Bronchial epithelial cell (primary cell): ENCODE results near the gene STARD13. TPM values are rescaled to one million over a fixed set of nuclear protein-coding genes. Genes with fewer than 3 reads are reported as not detected.

Source experiments
- DNase-seq: peaks from one replicate; pipeline ENCODE4 v3.0.0-alpha.2; 2010; ENCODE audit warnings: low read depth
- FAIRE-seq: peaks from 2 replicates; lab custom pipeline; 2011; peaks lifted over from hg19 to GRCh38; lab: Jason Lieb, UNC
- H3K27me3 ChIP-seq: 2 replicates; pipeline ENCODE4 v1.5.1; 2011; ENCODE audit warnings: low read length; ENCODE audit not compliant: control insufficient read depth, insufficient read depth
- H3K36me3 ChIP-seq: 2 replicates; pipeline ENCODE4 v1.5.1; 2011; ENCODE audit warnings: low read length; ENCODE audit not compliant: control insufficient read depth, insufficient read depth
- H3K4me3 ChIP-seq: 2 replicates; pipeline ENCODE4 v1.5.1; 2011; ENCODE audit warnings: mild to moderate bottlenecking, low read depth, low read length, control low read depth
- CTCF ChIP-seq: IDR thresholded peaks from 2 replicates; pipeline ENCODE4 v1.5.1; 2011; ENCODE audit warnings: mild to moderate bottlenecking, moderate library complexity, low read length, control low read depth, inconsistent platforms; ENCODE audit not compliant: insufficient read depth, severe bottlenecking
- total RNA-seq: library from RNA; depleted of rRNA; stranded (reverse); fragments of >200 nt; gene quantifications from 2 replicates; pipeline ENCODE4 v1.2.1, GENCODE V29; 2014

The STARD13 gene
- total RNA-seq, 1 donor from 2014 or later = 2.1 TPM

GRCh38 chr13:33321686-33322542 lies 36.4 kb upstream of the STARD13 start:
- no peaks in the 10 kb centered on the region for H3K36me3 ChIP-seq
- DNase-seq (no peak), FAIRE-seq (no peak)
- no peak for TF ChIP-seq CTCF
- no peaks in the 10 kb centered on the region for H3K27me3 ChIP-seq
- H3K4me3 ChIP-seq = no peak overlapping the region

- no peaks in the 10 kb centered on the region for H3K27me3 ChIP-seq
- no peak overlapping the region for H3K4me3 ChIP-seq
- FAIRE-seq = no peak
- no peak for TF ChIP-seq CTCF
- no peak for DNase-seq
- no peaks in the 10 kb centered on the region for H3K36me3 ChIP-seq
Measured at GRCh38 chr13:33319859-33320258, 34.3 kb upstream of the STARD13 start.

GRCh38 chr13:33318744-33319143 lies 33.2 kb upstream of the STARD13 start:
- DNase-seq (peak; percentile 9), FAIRE-seq (no peak)
- Histone ChIP-seq H3K27me3 (no peaks in the 10 kb centered on the region), H3K4me3 (no peak overlapping the region), H3K36me3 (no peaks in the 10 kb centered on the region)
- TF ChIP-seq CTCF = no peak

GRCh38 chr13:33318037-33318436 lies 32.5 kb upstream of the STARD13 start:
- Histone ChIP-seq H3K36me3 (no peaks in the 10 kb centered on the region), H3K4me3 (no peak overlapping the region), H3K27me3 (no peaks in the 10 kb centered on the region)
- TF ChIP-seq CTCF = no peak
- peak; percentile 12 for DNase-seq
- FAIRE-seq = no peak

- no peak for FAIRE-seq
- DNase-seq = no peak
- TF ChIP-seq CTCF = no peak
- no peaks in the 10 kb centered on the region for H3K36me3 ChIP-seq
- no peak overlapping the region for H3K4me3 ChIP-seq
- H3K27me3 ChIP-seq = no peaks in the 10 kb centered on the region
Measured at GRCh38 chr13:33316890-33317289, 31.3 kb upstream of the STARD13 start.

- no peak overlapping the region for H3K4me3 ChIP-seq
- TF ChIP-seq CTCF = no peak
- no peaks in the 10 kb centered on the region for H3K27me3 ChIP-seq
- DNase-seq = no peak
- FAIRE-seq = no peak
- H3K36me3 ChIP-seq = no peaks in the 10 kb centered on the region
Measured at GRCh38 chr13:33313504-33313903, 27.9 kb upstream of the STARD13 start.
